ENCODE data around the gene IL1R2. TPM values are rescaled to one million over a fixed set of nuclear protein-coding genes. Genes with fewer than 3 reads are reported as not detected.

Gene IL1R2
- total RNA-seq, 2 experiments from 2014 or later, result 0.53 TPM; not detected in 1

DNA sequence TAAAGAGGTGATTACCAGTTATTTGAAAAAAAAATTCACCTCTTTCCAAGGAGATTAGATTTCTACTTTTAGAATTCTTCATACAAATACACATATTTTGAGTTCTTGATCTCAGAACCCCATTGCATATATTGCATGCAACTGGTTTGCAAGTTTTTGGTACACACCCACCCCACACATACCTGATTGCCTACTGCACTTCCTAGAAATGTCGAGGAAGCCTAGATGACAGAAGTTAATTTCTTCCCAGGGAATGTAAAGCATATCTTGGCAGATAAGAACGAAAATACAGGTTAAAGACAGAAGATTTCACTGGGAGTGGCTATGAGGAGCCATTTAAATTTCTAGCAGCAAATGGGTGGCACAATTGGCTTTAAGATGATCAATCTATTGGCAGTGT is 83.7 kb downstream of the IL1R2 start:
- DNase-seq (no peak), ATAC-seq (ENCODE audit: low read depth) (no peak)
- Mint-ChIP-seq H3K36me3 (peaks cover 4% of the 10 kb centered on the region), H3K27ac (no peak overlapping the region), H3K27me3 (no peaks in the 10 kb centered on the region), H3K4me1 (peaks cover 4% of the 10 kb centered on the region), H3K9me3 (peaks cover 2% of the 10 kb centered on the region), H3K4me3 (no peak overlapping the region)
- POLR2A ChIA-PET, result no interaction called here

DNA sequence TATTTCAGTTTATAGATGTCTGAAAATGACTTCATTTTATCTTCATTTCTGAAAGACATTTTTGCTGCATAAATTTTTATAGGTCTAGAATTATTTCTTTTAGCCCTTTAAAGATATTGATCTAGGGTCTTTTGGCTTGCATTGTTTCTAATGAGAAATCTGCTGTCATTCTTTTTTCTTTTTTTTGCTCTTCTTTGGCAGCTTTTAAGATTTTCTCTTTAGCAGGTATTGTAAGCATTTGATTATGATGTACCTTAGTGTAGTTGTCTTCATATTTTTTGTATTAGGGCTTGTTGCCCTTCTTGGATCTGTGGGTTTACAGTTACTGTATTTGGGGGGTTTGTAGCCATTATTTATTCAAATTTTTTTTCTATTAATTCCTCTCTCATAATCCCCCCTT is 84.8 kb downstream of the IL1R2 start:
- Mint-ChIP-seq H3K9me3 (peaks cover 5% of the 10 kb centered on the region), H3K27ac (no peak overlapping the region), H3K4me1 (peaks cover 10% of the 10 kb centered on the region), H3K36me3 (peaks cover 4% of the 10 kb centered on the region), H3K27me3 (no peaks in the 10 kb centered on the region), H3K4me3 (no peak overlapping the region)
- no peak for ATAC-seq (ENCODE audit: low read depth)
- POLR2A ChIA-PET, result no interaction called here
- DNase-seq, result no peak

Other genes starting within 250 kb of the IL1R2 start
- gene IL1R1, start 150.8 kb downstream of the IL1R2 start, total RNA-seq, result under 1 TPM in 1 of 2 experiments, not detected in 1; 0.11 TPM
- not detected for gene IL1RL2, start 195.1 kb downstream of the IL1R2 start, total RNA-seq

Data from activated naive CD8-positive, alpha-beta T cell treated with anti-CD3 and anti-CD28 coated beads, Interleukin-2, amount 10 ng/mL, durations not matched to agents 7 days and 5 days (primary cell).